Measurements from ENCODE around the gene THNSL1. TPM values are rescaled to one million over a fixed set of nuclear protein-coding genes. Genes with fewer than 3 reads are reported as not detected.

THNSL1 gene
- total and polyA plus RNA-seq, 9 of the 15 experiments (the other 6 are each of a cell fraction or from before 2014, with no cell fraction given) = 4.5 to 8.6 (median 6.3) TPM

DNA sequence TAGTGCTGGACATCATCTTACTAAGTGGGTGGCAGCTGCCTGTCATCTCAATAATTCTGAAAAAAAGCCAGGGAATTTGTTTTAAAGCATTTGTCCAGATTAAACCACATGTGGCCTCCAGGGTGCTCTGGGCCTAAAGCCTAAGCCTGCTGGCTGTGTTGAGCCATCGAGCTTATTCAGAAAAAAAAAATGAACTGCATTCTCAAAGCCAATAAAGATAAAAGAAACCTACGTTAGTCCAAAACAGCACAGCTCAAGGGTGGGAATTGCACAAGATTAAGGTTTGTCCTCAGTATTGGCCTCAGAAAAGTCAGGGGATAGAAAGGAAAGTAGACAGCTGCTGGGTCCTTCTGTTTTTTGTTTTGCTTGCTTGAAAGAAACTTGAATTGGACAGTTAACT lies 41.4 kb upstream of the THNSL1 start:
- in situ Hi-C loops (cut with MboI) = no loop called here
- 38% methylated on average over 2 of the region's 2 CpGs for WGBS (ENCODE audit: insufficient coverage, low coverage, missing lambda C conversion rate)
- no peak for ATAC-seq
- intact Hi-C loops (cut with micrococcal nuclease) = no loop called here
- Histone ChIP-seq H4K20me1 (replicated peaks; ENCODE audit: control insufficient read depth, insufficient read depth, low read length) (no peaks in the 10 kb centered on the region), H3K79me2 (ENCODE audit: control insufficient read depth, insufficient read depth, low read length) (no peaks in the 10 kb centered on the region), H3K27me3 (ENCODE audit: control insufficient read depth in 2 of 2, insufficient read depth in 2 of 2, low read length in 2 of 2) (no peaks in the 10 kb centered on the region), H3K9me3 (replicated peaks; ENCODE audit: control insufficient read depth, insufficient read depth, low read depth, low read length) (no peaks in the 10 kb centered on the region; the same call in 1 of the 2 replicates), H3K36me3 (ENCODE audit: control insufficient read depth, insufficient read depth, low read length) (no peaks in the 10 kb centered on the region), H3K9ac (ENCODE audit: insufficient read depth in 1 of 2, low read depth in 2 of 2, low read length in 2 of 2) (no peak overlapping the region), H3K27ac (ENCODE audit: extremely low read depth, low read depth, low read length) (no peak overlapping the region), H3K9me1 (ENCODE audit: control insufficient read depth, insufficient read depth, low read length) (no peaks in the 10 kb centered on the region), H3K4me2 (ENCODE audit: insufficient read depth, low read length) (no peak overlapping the region), H3K4me3 (no peak overlapping the region), H3K4me1 (replicated peaks in 1 of 2; ENCODE audit: control insufficient read depth in 2 of 2, insufficient read depth in 2 of 2, low read length in 2 of 2) (no peaks in the 10 kb centered on the region; a peak in 1 of 5 replicates), H2AFZ (ENCODE audit: low read depth, low read length) (peak overlapping the region; percentile 67)
- FAIRE-seq = no peak
- DNase-seq (ENCODE audit: extremely low read depth in 1 of 4, low spot score in 3 of 4) = no peak
- TF ChIP-seq, protein P1, sequence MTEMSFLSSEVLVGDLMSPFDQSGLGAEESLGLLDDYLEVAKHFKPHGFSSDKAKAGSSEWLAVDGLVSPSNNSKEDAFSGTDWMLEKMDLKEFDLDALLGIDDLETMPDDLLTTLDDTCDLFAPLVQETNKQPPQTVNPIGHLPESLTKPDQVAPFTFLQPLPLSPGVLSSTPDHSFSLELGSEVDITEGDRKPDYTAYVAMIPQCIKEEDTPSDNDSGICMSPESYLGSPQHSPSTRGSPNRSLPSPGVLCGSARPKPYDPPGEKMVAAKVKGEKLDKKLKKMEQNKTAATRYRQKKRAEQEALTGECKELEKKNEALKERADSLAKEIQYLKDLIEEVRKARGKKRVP (CRISPR knock-in tag; IDR thresholded peaks at IDR 0.05) = no peak
- TF ChIP-seq RUNX1 (IDR thresholded peaks at IDR 0.05; ENCODE audit: low read depth) (no peak), ZNF644 (tag; IDR thresholded peaks at IDR 0.05; ENCODE audit: low read depth) (no peak), SLC30A9 (CRISPR knock-in tag; IDR thresholded peaks at IDR 0.05) (no peak), KAT8 (IDR thresholded peaks at IDR 0.05; ENCODE audit: low read depth) (no peak), CHD2 (IDR thresholded peaks at IDR 0.05; ENCODE audit: low read depth, low read length) (no peak), CEBPB (tag; IDR thresholded peaks at IDR 0.05) (0 out of 2 replicates have a peak, but pooled peaks have one; percentile 20), CBX1 (IDR thresholded peaks at IDR 0.05; ENCODE audit: low read depth) (no peak)
- ChIA-PET POLR2A (interaction anchor here (0.5 kb wide), 1 partner anchor 27 kb away, joined by 3 read pairs; no protein-coding TSS in a partner anchor), CTCF (ENCODE audit: low intra/inter-chr PET ratio) (no interaction called here)
- no TSS peak for BruUV-seq (replicated peaks)
